Mesendoderm (in vitro differentiated cells): ENCODE measurements around the gene PLA2G2A.
A peak's percentile ranks its signal among the peaks of the same experiment; 100 is the strongest.
"Not testable (repeated sequence)": the region's sequence is repeated elsewhere in the genome, so short reads cannot be mapped to it uniquely, and the experiment has no call there.

ENCODE experiments used
- DNase-seq: peaks from one replicate; pipeline ENCODE4 v3.0.0; 2013
- H2AK5ac ChIP-seq: 2 replicates; pipeline ENCODE4 v1.6.1; 2013; ENCODE audit warnings: low read length, inconsistent platforms
- H2BK120ac ChIP-seq: 2 replicates; pipeline ENCODE4 v1.6.1; 2013; ENCODE audit warnings: low read depth, mild to moderate bottlenecking, low read length, moderate library complexity, mixed read lengths
- H2BK15ac ChIP-seq: replicated peaks from 2 replicates; pipeline ENCODE4 v1.6.1; 2013; ENCODE audit warnings: low read depth, mild to moderate bottlenecking, moderate library complexity
- H2BK5ac ChIP-seq: 2 replicates; pipeline ENCODE4 v1.6.1; 2013; ENCODE audit warnings: low read length, inconsistent platforms
- H3K18ac ChIP-seq: 2 replicates; pipeline ENCODE4 v1.6.1; 2013; ENCODE audit warnings: mild to moderate bottlenecking, low read length, mixed read lengths
- H3K23ac ChIP-seq: one replicate; pipeline ENCODE4 v1.6.1; 2013; ENCODE audit warnings: low read length
- H3K27ac ChIP-seq: 2 replicates; pipeline ENCODE4 v1.5.1; 2013; ENCODE audit warnings: low read depth, mild to moderate bottlenecking, inconsistent platforms, low read length, moderate library complexity
- H3K27me3 ChIP-seq: 2 replicates; pipeline ENCODE4 v1.6.1; 2013; ENCODE audit warnings: low read length, control low read depth, mild to moderate bottlenecking, inconsistent platforms; ENCODE audit not compliant: insufficient read depth, poor library complexity
- H3K36me3 ChIP-seq: 2 replicates; pipeline ENCODE4 v1.6.1; 2013; ENCODE audit warnings: low read length, inconsistent platforms; ENCODE audit not compliant: control insufficient read depth, insufficient read depth
- H3K4ac ChIP-seq: one replicate; pipeline ENCODE4 v1.6.1; 2013; ENCODE audit warnings: low read depth, mild to moderate bottlenecking, low read length, moderate library complexity
- H3K4me1 ChIP-seq: 2 replicates; pipeline ENCODE4 v1.6.1; 2013; ENCODE audit warnings: low read depth, low read length, inconsistent platforms; ENCODE audit not compliant: control insufficient read depth
- H3K4me2 ChIP-seq: 2 replicates; pipeline ENCODE4 v1.6.1; 2013; ENCODE audit warnings: low read length
- H3K4me3 ChIP-seq: 2 replicates; pipeline ENCODE4 v1.5.1; 2013; ENCODE audit warnings: mild to moderate bottlenecking, low read length
- H3K56ac ChIP-seq: one replicate; pipeline ENCODE4 v1.6.1; 2013; ENCODE audit warnings: low read length
- H3K79me1 ChIP-seq: 2 replicates; pipeline ENCODE4 v1.6.1; 2013; ENCODE audit warnings: low read length, inconsistent platforms
- H3K79me2 ChIP-seq: 2 replicates; pipeline ENCODE4 v1.6.1; 2013; ENCODE audit warnings: mild to moderate bottlenecking, low read length; ENCODE audit not compliant: control insufficient read depth, insufficient read depth
- H3K9ac ChIP-seq: 2 replicates; pipeline ENCODE4 v1.6.1; 2013; ENCODE audit warnings: low read length, inconsistent platforms
- H4K5ac ChIP-seq: one replicate; pipeline ENCODE4 v1.6.1; 2013; ENCODE audit warnings: low read length
- H4K8ac ChIP-seq: one replicate; pipeline ENCODE4 v1.6.1; 2013; ENCODE audit warnings: low read depth, mild to moderate bottlenecking, control low read depth, low read length, moderate library complexity
- WGBS: extraction: QIAGEN DNeasy Blood & Tissue Kit; methylation state at CpG from one replicate; pipeline ENCODE4 v1.1.7; 2013; ENCODE audit warnings: low lambda C conversion rate, missing lambda C conversion rate; ENCODE audit not compliant: insufficient coverage; ENCODE audit errors: extremely low coverage; 5-methylcytosine and 5-hydroxymethylcytosine counted together

Gene PLA2G2A

GRCh38 chr1:20009212-20009611, 29.8 kb upstream of the PLA2G2A start:
- H2BK120ac ChIP-seq, result no peak overlapping the region
- H3K4ac ChIP-seq, result no peak overlapping the region
- H3K79me2 ChIP-seq, result no peaks in the 10 kb centered on the region
- no peak overlapping the region for H3K9ac ChIP-seq
- no peaks in the 10 kb centered on the region for H3K79me1 ChIP-seq
- H2BK5ac ChIP-seq, result no peak overlapping the region
- no peak for DNase-seq
- no peak overlapping the region for H3K4me2 ChIP-seq
- no peak overlapping the region for H2AK5ac ChIP-seq
- no peaks in the 10 kb centered on the region for H3K27me3 ChIP-seq
- no peak overlapping the region for H3K18ac ChIP-seq
- H3K36me3 ChIP-seq, result no peaks in the 10 kb centered on the region
- no peak overlapping the region for H3K27ac ChIP-seq
- no CpG with 5 or more reads among the region's 1 CpG for WGBS
- H3K4me3 ChIP-seq, result no peak overlapping the region
- H3K4me1 ChIP-seq, result no peaks in the 10 kb centered on the region
- no peak overlapping the region for H3K56ac ChIP-seq
- no peak overlapping the region for H4K8ac ChIP-seq
- H4K5ac ChIP-seq, result no peak overlapping the region
- H3K23ac ChIP-seq, result no peak overlapping the region
- no peak overlapping the region for H2BK15ac ChIP-seq

- Histone ChIP-seq H3K23ac (no peak overlapping the region), H3K56ac (no peak overlapping the region), H3K27me3 (no peaks in the 10 kb centered on the region), H2BK15ac (no peak overlapping the region), H3K4me1 (no peaks in the 10 kb centered on the region), H3K9ac (no peak overlapping the region), H4K5ac (no peak overlapping the region), H3K36me3 (no peaks in the 10 kb centered on the region), H3K18ac (no peak overlapping the region), H4K8ac (no peak overlapping the region), H3K79me1 (no peaks in the 10 kb centered on the region), H3K79me2 (no peaks in the 10 kb centered on the region), H3K4ac (no peak overlapping the region), H2BK120ac (no peak overlapping the region), H3K4me2 (no peak overlapping the region), H2BK5ac (no peak overlapping the region), H3K4me3 (no peak overlapping the region), H3K27ac (no peak overlapping the region), H2AK5ac (no peak overlapping the region)
- DNase-seq, result no peak
- WGBS, result no CpG with 5 or more reads among the region's 2 CpGs
These were observed 29.0 kb upstream of the PLA2G2A start for GRCh38 chr1:20008391-20008841.

GRCh38 chr1:19998823-19999222, 19.4 kb upstream of the PLA2G2A start:
- not testable (repeated sequence) for H3K79me2 ChIP-seq, H3K27me3 ChIP-seq, H3K79me1 ChIP-seq, H2BK15ac ChIP-seq, H3K56ac ChIP-seq, H4K8ac ChIP-seq, H2BK120ac ChIP-seq, H3K4me2 ChIP-seq, DNase-seq, H3K23ac ChIP-seq, H3K9ac ChIP-seq, H3K4me3 ChIP-seq, H3K36me3 ChIP-seq, H3K4me1 ChIP-seq, H2AK5ac ChIP-seq, H3K18ac ChIP-seq, H4K5ac ChIP-seq, H2BK5ac ChIP-seq, H3K27ac ChIP-seq, H3K4ac ChIP-seq
- no CpG with 5 or more reads among the region's 3 CpGs for WGBS

- Histone ChIP-seq H2BK120ac (no peak overlapping the region), H3K79me1 (no peaks in the 10 kb centered on the region), H3K27ac (peak overlapping the region; percentile 31), H3K9ac (no peak overlapping the region), H4K5ac (no peak overlapping the region), H3K4me1 (no peaks in the 10 kb centered on the region), H3K27me3 (no peaks in the 10 kb centered on the region), H3K18ac (peak overlapping the region; percentile 9), H3K4me2 (no peak overlapping the region), H3K4ac (no peak overlapping the region), H3K56ac (peak overlapping the region; percentile 25), H3K4me3 (no peak overlapping the region), H3K36me3 (no peaks in the 10 kb centered on the region), H3K23ac (no peak overlapping the region), H2AK5ac (no peak overlapping the region), H3K79me2 (no peaks in the 10 kb centered on the region), H4K8ac (no peak overlapping the region), H2BK15ac (no peak overlapping the region), H2BK5ac (no peak overlapping the region)
- no CpG with 5 or more reads among the region's 2 CpGs for WGBS
- DNase-seq, result no peak
These were observed 11.3 kb upstream of the PLA2G2A start for GRCh38 chr1:19990689-19991088.

- not testable (repeated sequence) for H3K4me3 ChIP-seq, H2BK15ac ChIP-seq, H3K23ac ChIP-seq, H4K5ac ChIP-seq, H2BK5ac ChIP-seq, H4K8ac ChIP-seq, H3K36me3 ChIP-seq, H2AK5ac ChIP-seq, H3K79me2 ChIP-seq, H3K4ac ChIP-seq, H2BK120ac ChIP-seq, H3K79me1 ChIP-seq, H3K4me1 ChIP-seq, H3K9ac ChIP-seq, H3K27me3 ChIP-seq, H3K18ac ChIP-seq, H3K4me2 ChIP-seq
- Histone ChIP-seq H3K27ac (peak overlapping the region; percentile 31), H3K56ac (peak overlapping the region; percentile 49)
- WGBS, result no CpG with 5 or more reads among the region's 9 CpGs
- DNase-seq, result peak; percentile 74
These were observed 10.8 kb upstream of the PLA2G2A start for GRCh38 chr1:19990182-19990582.

- Histone ChIP-seq H2AK5ac (no peak overlapping the region), H3K4me2 (no peak overlapping the region), H2BK5ac (no peak overlapping the region), H3K4ac (no peak overlapping the region), H4K8ac (no peak overlapping the region), H3K23ac (no peak overlapping the region), H4K5ac (no peak overlapping the region), H3K18ac (no peak overlapping the region), H3K79me1 (no peaks in the 10 kb centered on the region), H3K4me3 (no peak overlapping the region), H2BK15ac (no peak overlapping the region), H3K36me3 (no peaks in the 10 kb centered on the region), H2BK120ac (no peak overlapping the region), H3K79me2 (no peaks in the 10 kb centered on the region), H3K27me3 (no peaks in the 10 kb centered on the region), H3K56ac (no peak overlapping the region), H3K4me1 (no peaks in the 10 kb centered on the region), H3K27ac (no peak overlapping the region), H3K9ac (no peak overlapping the region)
- no CpG with 5 or more reads among the region's 4 CpGs for WGBS
- DNase-seq, result no peak
These were observed 9.0 kb upstream of the PLA2G2A start for GRCh38 chr1:19988267-19989006.
